T-helper 1 cell treated with Interleukin-12 subunit alpha and Interleukin-12 subunit beta and Interleukin-4 antibody, amounts not matched to agents 30 ng/mL and 1 ng/mL, for 36 hours (primary cell): ENCODE measurements around the gene COQ3. TPM values are rescaled to one million over a fixed set of nuclear protein-coding genes. Genes with fewer than 3 reads are reported as not detected.
"Not testable (repeated sequence)": the region's sequence is repeated elsewhere in the genome, so short reads cannot be mapped to it uniquely, and the experiment has no call there.

Source experiments
- intact Hi-C: fragments of 100-400 bp; cut with micrococcal nuclease; formaldehyde crosslinking; loops from one replicate; pipeline ENCODE4 v1.15.1; 2024
- total RNA-seq: library from RNA; stranded (reverse); gene quantifications from 2 replicates; pipeline ENCODE4 v1.2.3, GENCODE V29; 2022

Gene COQ3
- total RNA-seq, 1 donor from 2014 or later = 7.0 TPM

DNA sequence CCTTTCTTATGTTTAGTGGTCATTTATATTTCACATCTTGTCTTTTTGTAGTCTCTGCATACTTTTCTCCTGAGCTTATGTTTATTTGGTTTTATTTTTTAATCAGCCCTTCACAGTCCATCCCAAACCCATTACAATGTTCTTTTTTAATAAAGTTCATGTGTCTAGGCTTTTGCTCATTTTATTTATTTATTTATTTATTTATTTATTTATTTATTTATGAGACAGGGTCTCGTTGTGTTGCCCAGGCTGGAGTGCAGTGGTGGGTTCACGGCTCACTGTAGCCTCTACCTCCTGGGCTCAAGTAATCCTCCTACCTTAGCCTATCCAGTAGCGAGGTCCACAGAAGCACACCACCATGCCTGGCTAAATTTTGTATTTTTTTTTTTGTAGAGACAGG is 3.1 kb downstream of the COQ3 start:
- intact Hi-C loops = no loop called here

DNA sequence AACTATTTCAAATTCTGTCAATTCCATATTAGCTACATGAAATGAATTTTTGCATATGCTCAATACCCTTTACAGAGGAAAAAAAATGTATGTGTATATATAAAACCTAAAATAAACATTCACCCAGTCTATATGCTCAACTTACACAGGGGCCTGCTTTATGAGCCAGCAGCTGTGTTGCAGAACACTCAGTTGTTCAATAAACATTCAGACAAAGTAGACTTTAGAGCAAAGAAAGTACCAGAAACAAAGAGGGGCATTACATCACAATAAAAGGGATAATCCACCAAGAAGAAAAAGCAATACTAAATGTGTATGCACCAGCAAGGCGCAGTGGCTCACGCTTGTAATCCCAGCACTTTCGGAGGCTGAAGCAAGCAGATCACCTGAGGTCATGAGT is 9.5 kb downstream of the COQ3 start:
- intact Hi-C loops = no loop called here

DNA sequence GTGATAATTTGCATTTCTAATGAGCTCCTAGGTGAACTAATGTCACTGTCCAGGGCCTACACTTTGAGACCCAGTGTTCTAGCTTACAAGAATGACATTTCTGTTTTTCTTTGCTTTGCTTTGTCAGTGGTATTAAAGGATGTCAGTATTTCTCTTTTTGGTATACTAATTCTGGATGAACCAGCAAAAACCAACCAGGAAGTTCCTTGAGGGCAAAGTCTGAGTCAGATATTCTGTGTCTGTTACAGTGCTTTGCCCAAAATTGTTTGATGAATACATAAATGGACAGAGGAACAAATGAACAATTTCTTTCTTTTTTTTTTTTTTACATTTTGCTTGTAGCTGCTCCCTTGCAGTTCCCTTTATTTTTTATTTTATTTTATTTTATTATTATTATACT is 15.4 kb downstream of the COQ3 start:
- intact Hi-C loops = no loop called here

DNA sequence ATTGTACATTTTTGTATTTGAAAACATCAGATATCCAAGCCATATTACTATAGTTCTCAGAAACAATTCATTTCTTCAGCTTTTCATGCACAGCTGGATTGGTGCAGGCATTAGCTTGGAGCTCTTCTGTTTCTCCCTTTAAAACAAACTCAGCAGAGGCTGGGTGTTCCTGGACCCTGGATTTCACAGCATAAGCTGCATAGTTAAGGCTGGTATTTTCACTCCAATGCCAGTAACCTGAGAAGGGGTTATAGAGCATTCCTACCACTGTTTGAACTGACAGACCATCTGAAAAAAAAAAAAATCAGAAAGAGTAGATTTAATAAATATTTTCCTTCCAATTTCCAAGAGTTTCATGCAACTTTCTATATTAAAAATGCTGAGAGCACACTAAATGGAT is 24.5 kb downstream of the COQ3 start:
- intact Hi-C loops = no loop called here

DNA sequence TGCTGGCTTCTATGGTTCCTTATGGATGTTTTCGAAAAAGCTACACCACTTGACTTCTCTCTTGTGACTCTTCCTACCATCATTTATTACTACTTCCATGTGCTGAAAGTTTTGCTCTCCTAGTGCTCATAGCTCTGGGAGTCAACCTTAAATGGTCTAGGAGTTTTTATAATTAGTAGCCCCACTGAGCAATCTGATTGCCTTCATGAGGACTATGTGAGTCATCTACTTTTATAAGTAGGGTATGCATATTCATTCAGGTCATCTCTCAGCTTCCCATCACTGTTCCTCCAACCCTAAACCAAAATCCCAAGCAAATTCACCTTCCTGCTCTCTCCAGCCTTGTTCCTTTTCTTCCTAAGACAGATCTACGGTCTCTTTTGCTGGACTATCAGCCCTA is 27.1 kb downstream of the COQ3 start:
- intact Hi-C loops = no loop called here

DNA sequence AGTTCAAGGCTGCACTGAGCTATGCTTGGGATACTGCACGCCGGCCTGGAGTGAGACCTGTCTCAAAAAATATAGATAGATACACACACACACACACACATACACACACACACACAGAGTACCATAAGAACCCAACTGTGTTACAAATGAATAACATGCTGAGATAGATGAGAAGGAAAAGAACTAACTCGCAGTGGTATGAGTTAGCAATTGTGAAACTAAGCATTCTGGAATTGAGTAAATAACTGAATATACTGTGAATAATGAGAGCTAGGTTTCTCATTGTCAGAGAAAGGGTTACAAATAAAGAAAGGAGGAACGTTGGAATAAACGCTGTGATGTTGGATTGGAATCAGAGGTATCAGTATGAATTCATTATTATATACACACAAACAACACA is 30.0 kb downstream of the COQ3 start:
- intact Hi-C loops = no loop called here

DNA sequence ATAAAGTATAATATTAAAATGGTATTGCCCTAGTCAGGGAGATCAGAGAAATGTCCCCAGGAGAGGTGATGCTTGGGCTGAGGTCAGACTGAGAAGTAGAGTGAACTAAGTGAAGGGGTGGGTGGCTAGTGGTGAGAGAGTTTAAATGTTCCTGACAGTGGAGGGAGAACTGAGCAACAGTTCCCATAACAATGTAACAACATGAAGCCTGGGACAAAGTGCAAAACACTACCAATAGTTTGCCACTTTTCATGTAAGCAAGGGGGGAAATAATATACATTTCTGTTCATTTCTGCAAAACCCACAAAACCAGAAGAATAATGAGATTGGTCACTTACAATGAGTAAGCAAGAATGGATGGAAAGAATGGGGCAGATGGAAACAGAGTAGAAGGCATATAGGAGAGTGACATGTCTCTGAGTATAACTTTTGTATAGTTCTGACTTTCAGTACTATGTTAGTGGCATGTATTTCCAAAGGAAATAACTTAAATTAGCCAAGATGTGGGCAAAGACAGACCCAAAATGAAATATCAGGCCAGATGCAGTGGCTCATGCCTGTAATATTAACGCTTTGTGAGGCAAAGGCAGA is 31.2 kb downstream of the COQ3 start:
- intact Hi-C loops = no loop called here

DNA sequence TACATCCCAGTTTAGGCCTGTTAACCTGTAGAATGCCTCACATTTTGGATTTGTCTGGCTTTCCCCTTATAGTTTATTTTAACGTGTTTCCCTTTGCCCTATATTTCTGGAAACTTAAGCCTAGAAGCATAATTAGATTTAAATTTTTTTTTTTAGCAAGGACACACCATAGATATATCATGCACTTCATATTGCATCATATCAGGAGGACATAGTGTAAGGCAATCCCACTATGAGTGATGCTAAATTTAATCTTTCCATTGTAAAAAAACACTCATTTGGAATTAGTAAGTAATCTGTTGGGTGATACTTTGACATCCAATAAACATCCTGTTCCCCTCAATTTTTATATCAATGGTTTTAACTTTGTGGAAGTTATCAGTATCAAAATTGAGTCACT is 34.2 kb downstream of the COQ3 start:
- intact Hi-C loops = no loop called here

DNA sequence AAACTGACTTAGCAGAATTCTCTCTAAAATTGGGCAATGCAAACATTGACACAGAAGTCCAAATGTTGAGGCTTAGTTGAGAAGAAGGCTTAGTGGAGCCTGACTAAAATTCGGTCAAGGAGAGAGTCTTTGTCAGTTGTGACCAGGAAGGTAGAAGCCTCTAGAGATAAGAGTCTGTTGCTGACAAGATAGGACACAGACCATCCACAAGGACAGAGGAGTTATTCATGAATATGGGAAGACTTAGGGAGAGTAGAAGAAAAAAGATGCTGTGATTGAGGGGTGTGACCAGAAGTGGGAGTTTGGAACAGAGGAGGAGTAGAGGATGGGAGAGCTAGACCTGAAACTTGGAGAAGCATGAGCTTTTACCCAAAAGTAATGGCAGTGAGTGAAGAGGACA is 37.4 kb downstream of the COQ3 start:
- intact Hi-C loops = no loop called here

DNA sequence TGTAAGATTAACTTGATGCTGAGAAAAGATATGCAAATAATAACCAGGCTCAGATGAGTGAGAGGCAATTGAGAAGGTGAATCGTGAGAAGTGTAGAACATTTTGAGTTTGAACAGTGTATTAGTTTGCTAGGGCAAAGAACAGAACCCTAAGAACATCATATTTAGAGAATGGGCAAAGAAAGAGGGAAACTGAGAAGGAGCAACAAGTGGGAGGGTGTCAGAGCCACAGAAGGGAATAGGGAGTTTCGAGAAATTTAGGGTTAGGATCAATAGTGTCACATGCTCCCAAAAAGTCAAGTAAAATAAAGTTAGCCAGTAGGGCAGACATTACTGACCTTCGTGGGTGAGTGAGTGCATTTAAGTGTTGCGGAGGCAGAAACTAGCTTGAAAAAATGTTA is 39.0 kb downstream of the COQ3 start:
- intact Hi-C loops = no loop called here

DNA sequence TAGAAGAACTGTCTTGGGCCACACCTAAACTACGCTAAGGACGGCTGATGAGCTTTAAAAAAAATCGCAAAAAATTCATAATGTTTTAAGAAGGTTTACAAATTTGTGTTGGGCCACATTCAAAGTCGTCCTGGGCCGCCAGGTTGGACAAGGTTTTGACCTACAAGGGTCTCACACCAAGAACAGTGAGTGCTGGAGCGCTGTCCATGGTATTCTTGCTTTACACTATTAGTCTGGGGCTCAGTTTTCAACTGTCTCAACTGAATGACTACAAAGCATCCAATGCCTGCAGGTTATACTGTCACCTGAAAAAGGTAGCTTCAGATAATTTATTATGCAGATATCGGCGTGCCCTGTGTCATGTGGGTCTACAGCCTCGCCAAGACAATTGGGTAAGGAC is 40.9 kb downstream of the COQ3 start:
- intact Hi-C loops = no loop called here

DNA sequence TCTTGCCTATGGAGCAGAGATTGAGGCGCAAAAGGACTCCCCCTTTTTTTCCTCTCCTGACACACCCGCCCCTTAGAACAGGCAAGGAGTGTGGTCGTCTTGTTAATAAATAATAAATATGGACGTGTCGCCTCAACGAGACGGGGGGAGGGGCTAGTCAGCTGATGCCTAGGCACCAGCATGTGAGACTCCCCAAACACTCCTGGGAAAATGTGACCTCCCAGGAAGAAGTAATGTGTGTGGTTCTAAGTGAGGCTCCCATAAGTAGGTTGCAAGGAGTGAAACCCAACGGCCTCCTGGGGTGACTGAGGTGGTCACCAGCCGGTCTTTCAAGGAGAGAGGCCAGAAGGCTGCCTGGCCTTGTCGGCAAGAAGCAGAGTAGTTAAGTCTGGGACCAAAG is 43.4 kb downstream of the COQ3 start:
- intact Hi-C loops = no loop called here

DNA sequence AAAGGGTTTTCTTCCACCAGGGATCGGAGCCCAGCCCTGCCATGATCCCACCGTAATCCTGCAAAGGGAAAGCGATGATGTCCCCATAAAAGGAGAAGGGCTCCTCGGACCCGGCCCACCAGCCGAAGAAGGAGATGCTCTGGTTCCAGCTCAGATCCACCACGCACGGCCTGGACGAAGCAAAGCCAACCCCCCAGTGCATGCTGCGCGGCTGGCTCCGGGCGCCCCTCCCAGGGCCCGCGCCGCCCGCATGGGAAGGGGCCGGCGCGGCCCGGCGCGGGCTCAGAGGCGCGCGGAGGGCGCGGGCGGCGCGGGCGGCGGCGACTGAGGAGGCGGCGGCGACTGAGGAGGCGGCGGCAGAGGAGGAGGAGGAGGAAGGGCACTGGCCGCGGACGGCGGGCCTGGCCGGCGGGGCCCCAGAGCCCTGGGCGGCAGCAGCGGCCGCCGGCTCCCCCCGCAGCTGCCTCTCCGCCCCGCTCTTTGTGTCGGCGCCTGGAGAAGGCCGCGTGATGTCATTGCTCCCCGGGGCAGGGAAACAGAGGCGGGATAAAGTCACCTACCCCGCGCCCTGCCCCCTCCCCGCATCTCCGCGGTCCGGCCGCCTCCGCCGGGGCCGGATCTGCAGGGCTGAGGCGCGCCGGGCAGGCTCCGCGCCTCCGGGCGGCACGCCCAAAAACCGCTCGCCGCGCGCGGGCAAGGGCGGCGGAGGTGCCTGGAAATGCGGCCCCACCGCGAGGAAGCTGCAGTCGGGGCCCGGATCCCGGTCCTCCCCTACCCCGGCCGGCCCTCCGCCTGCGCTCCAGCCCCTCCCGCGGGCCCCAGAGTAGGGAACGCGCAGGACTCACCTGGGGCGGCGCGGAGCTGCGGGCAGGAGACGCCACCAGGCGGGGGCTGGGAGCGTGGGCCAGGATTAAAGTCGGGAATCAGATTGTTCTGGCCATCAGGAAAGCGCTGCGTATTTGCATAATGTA is 44.5 kb downstream of the COQ3 start, which contains the start of gene FAXC:
TSS of gene FAXC (minus strand) at position 504 of the 971 bp plus-strand sequence. CDS start at position 202, 302 bp downstream.
- intact Hi-C loops = loop anchor here (5.0 kb wide), 1 partner anchor 78 kb away; the partner anchor contains the start of gene PNISR

DNA sequence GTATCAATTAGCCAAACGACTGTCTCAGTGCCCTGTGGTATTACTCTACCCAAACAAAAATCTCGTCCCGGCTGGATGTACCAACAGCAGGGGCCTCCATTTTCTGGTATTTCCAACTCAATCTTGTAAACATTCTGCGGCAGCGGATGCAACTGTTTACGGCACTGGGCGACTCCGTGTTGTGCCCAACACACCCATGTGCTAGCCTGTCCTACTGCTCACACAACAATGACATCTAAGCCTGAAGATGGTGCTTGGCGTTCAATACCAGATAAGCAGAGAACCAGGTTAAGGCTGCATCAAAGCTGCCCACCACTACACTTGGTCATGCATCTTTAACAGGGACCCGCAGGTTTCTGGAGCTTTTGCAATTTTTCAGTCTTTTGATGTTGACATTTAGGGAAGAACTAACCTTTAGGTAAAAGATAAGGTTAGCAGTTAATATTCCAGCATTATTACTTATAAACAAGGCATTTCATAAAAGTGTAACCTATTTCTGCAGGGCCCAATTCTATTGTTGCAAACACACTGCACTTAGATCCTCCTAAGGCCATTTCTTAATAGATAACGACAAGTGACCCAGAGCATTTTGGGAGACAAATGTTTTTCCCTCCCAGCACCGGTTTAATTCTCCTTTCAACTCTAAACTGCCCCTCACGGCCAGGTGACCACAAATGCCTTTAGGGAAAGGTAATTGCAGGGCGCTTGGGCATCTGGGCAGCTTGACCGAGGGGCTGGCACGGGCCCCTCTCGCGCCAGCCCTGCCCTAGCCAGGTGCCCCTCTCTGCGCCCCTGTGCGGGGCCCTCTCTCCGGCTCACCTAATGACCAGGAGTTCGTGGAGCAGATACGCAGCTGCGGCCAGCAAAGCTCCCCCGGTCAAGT is 45.5 kb downstream of the COQ3 start:
- intact Hi-C loops = loop anchor here (5.0 kb wide), 1 partner anchor 79 kb away; the partner anchor contains the start of gene PNISR

DNA sequence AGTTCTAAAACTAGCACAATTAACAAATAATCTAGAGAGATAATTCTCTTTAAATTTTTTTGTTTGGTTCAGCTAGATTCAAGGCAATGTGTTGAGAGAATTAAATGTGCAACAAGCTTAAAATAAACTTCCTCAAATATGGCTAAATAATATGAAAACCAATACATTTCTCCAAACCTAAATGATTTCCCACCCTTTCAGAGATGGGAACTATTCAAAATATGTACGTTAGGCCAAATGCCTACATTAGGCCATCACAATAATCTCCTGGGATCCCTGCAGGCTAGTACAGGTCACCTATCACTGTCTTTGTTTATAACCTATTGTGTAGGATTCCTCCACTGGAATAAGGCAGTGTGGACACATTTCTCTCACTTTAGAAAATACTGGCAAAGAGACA is 46.2 kb downstream of the COQ3 start:
- intact Hi-C loops = loop anchor here (5.0 kb wide), 1 partner anchor 79 kb away; the partner anchor contains the start of gene PNISR

DNA sequence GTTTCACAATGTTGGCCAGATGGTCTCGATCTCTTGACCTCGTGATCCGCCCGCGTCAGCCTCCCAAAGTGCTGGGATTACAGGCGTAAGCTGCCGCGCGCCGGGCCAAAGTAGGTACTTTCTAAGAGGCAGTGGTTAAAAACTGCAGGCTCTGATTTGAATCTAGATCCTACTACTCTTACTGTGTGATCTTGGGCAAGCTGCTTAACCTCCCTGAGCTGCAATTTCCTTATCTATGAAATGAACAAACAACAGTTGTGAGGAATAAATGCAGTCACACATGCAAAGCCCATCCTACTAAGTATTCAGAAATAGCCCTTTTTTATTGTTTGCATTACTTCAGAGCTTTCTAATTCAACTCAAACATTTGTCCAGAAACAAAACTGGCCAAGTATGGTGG is 47.4 kb downstream of the COQ3 start:
- intact Hi-C loops = loop anchor here (5.0 kb wide), 1 partner anchor 81 kb away; the partner anchor contains the start of gene PNISR

DNA sequence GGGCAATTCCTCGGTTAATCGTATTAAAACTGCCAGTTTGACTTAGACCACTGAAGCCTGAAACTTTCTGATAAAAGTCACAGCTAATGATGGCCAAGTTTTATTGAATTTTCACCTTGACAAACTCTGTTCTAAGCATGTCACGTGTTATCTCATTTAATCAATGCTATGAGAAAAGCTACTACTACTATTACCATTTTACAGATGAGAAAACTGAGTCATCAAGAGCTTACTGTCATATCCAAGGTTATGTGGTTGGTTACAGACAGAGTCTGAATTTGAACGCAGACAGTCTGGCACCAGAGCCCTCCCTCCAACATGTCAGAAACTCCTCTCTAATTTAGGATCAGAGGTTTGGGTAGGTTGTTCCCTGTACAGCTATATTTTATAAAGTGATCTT is 48.8 kb downstream of the COQ3 start:
- intact Hi-C loops = loop anchor here (5.0 kb wide), 1 partner anchor 82 kb away; the partner anchor contains the start of gene PNISR

DNA sequence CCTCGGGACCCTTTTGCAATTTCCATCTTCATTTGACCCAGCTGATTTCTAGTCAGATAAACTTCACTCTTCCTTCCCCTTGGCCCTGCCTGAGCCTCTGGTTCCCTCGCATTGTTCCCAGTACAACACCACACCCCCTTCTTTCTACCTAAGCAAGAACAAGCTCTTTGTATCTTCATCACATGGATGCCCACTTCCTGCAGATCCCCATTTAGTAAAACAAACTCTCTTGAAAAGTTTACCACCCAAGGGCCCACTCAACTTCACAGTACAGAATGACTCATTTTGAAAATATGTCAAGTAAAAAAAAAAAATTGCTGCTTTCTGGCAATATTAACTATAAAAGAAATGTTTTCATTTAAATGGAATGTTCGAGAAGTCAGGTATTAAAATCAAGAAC is 49.7 kb downstream of the COQ3 start:
- intact Hi-C loops = no loop called here

DNA sequence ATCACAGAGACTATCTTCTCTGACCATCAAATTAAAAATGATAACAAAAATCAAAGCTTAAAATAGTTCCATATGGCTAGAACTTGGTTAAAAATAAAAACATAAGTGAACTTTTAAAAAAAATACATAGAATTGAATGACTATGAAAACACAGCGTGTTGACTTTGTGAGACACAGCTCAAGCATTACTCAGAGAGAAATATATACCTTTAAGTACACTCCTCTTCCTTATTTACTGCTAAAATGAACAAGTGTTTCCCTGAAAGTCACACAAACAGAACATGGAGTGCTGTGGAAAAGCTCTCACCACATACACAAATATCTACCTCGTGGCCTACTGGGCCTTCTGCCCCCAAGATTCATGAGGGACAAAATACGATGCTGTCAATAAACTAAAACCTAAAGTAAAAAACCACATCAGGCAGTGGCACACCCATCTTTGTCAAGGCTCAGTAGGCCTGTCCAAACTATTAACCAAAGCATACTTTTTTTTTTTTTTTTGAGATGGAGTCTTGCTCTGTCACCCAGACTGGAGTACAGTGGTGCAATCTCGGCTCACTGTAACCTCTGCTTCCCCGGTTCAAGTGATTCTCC is 52.0 kb downstream of the COQ3 start:
- intact Hi-C loops = no loop called here

DNA sequence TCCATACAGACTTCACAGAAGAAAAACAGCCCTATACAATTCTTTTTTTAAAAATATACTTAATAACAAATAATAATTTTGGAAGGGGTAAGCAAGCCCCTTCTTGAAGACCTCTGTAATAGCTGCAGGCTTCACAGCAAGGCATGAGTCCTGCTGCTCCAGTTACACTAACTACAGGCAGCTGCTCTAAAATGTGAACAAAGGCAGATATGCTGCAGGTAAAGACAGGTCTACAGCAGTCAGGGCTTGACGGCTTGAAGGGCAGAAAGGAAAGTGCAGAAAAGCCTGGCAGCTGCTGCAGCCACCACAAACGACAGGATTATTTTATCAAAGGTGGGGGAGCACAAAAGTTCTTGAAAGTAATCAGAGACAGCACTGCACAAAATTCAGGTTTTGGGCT is 55.8 kb downstream of the COQ3 start:
- intact Hi-C loops = no loop called here

DNA sequence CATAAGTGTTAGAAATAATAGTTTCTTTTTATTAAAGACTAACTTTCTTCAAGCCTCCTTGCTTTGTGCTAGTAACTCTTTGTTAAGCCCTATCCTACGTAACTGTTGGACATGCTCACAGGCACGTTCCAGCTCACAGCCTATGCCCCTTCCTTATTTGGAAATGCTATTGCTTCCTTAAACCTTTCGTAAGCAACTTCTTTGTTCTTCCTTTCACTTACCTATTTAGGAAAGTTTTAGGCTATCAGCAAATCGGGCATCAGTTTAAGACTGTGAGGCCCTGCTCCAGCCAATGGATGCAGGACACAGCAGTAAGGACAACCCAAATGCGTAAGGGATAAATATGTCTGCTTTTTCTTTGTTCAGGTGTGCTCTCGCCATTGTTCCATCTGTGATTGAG is 58.7 kb downstream of the COQ3 start:
- intact Hi-C loops = not testable (repeated sequence)
